T1000 (cell line): ENCODE measurements around the gene CALR.

ENCODE experiments used
- DNase-seq: peaks from one replicate; lab custom pipeline; 2025; ENCODE audit warnings: mixed read lengths; lab: John Stamatoyannopoulos, UW

CALR gene

DNA sequence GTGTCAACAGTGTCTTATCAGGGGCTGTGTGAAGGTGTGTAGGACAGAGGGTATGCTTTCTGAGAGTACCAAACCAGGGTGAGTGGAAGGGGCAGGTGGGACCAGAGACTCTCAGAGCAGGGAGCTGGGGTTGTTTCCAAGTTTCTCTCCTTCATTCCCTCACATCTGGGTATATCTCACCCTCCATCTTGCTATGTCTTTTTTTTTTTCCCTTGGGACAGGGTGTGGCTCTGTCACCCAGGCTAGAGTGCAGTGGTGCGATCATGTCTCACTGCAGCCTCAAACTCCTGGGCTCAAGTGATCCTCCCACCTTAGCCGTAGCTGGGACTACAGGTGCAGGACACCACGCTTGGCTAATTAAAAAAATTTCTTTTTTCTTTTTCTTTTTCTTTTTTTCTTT, 41.6 kb downstream of the CALR start:
- DNase-seq, result no peak

DNA sequence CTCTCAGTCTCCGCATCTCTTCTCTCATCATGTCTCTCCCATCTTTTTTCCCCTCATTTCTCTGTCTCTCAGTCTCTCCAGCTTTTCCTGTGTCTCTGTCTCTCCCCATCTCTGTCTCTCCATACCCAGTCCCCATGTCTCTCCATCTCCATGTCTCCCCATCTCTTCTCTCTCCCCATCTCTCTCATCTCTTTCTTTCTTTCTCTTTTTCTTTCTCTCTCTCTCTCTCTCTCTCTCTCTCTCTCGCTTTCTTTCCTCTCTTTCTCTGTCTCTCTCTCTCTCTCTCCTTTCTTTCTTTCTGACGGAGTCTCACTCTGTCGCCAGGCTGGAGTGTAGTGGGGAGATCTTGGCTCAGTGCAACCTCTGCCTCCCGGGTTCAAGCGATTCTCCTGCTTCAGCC, 44.2 kb downstream of the CALR start:
- DNase-seq, result no peak

DNA sequence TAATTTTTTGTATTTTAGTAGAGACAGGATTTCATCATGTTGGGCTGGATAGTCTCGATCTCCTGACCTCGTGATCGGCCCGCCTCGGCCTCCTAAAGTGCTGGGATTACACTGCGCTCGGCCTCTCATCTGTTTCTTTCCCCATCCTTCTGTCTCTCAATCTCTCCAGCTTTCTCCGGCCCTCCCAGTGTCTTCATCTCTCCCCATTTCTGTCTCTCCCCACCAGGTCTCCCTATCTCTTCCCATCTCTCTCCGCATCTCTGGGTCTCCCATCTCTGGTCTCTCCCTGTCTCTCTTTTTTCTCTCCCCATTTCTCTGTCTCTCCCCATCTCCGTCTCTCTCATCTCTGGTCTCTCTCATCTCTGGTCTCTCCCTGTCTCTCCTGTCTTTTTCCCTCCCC, 44.7 kb downstream of the CALR start:
- no peak for DNase-seq

DNA sequence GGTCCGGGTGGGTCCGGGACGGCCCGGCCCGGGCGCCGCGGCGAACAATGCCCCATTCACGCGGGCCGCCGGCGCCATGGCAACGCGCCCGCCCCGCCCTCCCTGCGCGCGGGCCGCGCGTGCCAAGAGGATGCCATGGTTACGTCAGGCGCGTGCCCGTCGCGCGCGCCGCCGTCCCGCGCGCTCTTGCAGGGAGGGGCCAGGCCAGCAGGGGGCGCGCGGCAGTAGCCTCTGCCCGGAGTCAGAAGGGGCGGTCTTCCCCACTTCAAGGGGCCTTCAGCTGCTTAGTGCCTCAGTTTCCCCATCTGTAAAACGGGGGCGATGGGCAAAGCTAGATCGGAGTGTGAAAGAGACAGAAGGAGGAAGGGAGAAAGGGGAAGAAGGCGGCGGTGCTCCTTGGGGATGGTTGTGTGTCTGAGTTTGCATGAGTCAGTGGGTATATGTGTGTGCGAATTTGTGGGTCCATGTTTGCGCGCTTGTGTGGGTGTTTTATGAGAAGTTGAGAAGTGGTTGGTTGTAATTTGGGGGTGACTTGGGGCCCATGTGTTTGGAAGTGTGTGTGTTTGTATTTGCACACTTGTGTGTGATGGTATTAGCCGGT, 45.2 kb downstream of the CALR start:
- peak; percentile 75 for DNase-seq

GRCh38 chr19:12984143-12984627, 45.8 kb downstream of the CALR start:
- DNase-seq, result no peak

DNA sequence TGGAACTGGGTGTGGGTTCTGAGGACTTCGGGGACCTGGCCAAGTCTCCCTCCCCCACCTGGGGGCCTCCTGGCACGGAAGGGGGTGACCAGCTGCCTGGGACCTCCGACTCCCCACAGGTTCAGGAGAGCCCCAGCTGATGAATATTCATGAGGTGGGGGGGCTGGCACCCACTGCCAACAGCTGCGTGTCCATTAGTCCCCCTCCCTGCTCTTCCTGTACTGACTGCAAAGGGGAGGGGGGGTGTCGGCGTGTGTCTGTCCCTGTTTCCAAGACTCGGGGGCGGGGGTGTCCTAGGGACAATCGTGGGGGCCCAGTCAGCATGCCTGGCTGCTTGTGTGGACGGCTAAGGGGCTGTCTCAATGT, 46.3 kb downstream of the CALR start:
- no peak for DNase-seq

DNA sequence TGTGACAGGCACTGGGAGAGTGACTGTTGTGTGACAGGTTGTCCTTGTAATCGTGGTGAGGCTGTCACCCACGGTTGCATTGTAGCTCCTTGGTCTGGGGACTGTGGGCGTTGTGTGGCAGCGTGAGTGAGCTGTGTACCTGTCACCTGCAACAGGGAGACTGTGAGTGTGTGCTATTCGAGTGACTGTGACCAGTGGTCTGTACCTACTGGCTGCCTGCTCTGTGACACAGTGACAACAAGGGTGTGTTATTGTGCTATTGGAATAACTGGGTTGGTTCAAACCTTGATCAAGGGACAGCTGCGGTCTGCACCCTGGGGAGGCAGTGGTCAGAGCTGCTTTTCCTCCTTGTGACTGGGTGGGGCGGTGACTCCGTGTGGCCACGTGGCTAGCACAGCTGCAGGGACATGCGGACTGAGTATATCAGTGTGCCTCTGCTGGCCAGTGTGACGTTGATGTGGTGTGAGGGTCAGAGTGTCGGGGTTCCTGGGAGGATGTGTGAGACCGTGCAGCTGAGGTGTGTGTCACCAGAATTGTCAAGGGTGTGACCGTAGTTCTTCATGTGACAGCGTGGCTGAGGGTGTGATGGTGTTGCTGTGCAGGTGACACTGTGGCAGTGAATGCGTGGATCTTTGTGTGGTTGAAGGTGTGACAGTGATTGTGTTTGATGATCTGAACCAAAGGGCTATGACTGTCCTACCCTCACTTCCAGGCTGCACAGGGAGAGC, 46.8 kb downstream of the CALR start:
- no peak for DNase-seq

- no peak for DNase-seq
These were observed 48.3 kb downstream of the CALR start for GRCh38 chr19:12986726-12987125.

GRCh38 chr19:12987190-12987589, 48.8 kb downstream of the CALR start:
- DNase-seq, result no peak

DNA sequence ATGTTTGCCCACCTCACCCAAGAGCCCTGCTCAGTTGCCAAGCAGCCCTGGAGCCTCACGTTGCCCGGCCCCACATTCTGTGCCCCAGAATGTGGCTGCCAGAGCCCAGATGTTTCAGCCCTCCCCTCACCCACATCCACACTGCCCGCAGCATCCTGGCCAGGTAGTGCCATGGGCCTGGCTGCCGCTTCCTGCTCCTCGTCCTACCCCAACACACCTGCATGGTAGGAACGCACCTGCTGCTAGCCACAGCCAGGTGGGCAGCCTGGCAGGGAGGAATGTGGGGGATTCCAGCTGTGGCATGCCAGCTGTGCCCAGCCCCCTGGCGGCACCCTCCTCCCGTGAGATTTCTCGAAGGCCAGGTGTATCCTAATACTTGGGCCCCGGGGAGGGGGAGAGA, 49.4 kb downstream of the CALR start:
- no peak for DNase-seq

DNA sequence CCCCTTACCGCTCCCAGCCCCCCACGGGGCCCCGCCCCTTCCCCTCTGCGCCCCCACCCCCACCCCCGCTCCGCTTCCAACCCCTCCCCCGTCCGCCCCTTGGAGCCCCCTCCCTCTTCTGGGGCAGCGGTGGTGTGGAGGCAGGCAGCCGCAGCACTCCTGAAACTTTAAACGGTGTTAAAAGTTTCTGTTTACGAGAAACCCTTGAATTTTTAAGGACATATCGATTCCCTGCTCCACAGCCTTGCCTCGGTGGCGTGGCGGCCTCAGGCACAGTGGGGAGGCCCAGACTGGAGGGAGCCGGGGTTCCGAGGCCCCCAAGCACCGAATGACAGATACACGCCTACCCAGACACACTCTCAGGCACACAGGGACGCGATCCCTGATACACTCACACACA, 52.0 kb downstream of the CALR start:
- DNase-seq, result no peak

GRCh38 chr19:12990853-12991252, 52.4 kb downstream of the CALR start:
- no peak for DNase-seq

GRCh38 chr19:12991296-12991695, 52.9 kb downstream of the CALR start:
- DNase-seq, result no peak

- no peak for DNase-seq
These were observed 54.3 kb downstream of the CALR start for GRCh38 chr19:12992729-12993128.

- no peak for DNase-seq
These were observed 55.2 kb downstream of the CALR start for GRCh38 chr19:12993562-12993961.
